Hematopoietic multipotent progenitor cell (in vitro differentiated cells): Measurements from ENCODE around the gene DDX42. TPM values are rescaled to one million over a fixed set of nuclear protein-coding genes. Genes with fewer than 3 reads are reported as not detected.

Experiments
- DNase-seq, 3 donors: peaks; one replicate each; pipeline ENCODE4 v3.0.0-alpha.2; 2011 to 2015; ENCODE audit warnings: low read depth in 2 of 3, low spot score in 2 of 3
- total RNA-seq: library from RNA; depleted of rRNA; stranded (reverse); fragments of >200 nt; gene quantifications from one replicate; pipeline ENCODE4 v1.2.3, GENCODE V29; 2012

The DDX42 gene
- total RNA-seq, 1 donor, result 38.0 TPM

DNA sequence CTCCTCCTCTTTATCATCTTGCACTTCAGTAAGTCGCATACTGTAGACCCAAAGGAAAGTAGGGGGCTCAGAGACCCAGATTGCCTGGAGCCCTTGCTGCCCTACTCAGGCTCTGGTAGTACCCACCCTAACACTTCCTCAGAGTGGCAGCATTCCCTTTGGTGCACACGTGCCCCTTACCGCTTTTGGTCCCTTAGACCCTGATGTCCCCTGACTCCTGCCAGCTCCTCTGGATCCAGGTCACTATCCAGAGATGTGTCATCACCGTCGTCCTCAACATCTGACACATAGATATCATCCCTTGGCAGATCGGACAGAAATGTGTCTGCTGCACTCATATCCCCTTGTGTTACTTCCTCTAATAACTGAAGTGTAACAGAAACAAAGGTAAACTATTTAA, 47.8 kb downstream of the DDX42 start:
- DNase-seq, result no peak

- DNase-seq, result no peak
These were observed 48.6 kb downstream of the DDX42 start for GRCh38 chr17:63822537-63822936.

DNA sequence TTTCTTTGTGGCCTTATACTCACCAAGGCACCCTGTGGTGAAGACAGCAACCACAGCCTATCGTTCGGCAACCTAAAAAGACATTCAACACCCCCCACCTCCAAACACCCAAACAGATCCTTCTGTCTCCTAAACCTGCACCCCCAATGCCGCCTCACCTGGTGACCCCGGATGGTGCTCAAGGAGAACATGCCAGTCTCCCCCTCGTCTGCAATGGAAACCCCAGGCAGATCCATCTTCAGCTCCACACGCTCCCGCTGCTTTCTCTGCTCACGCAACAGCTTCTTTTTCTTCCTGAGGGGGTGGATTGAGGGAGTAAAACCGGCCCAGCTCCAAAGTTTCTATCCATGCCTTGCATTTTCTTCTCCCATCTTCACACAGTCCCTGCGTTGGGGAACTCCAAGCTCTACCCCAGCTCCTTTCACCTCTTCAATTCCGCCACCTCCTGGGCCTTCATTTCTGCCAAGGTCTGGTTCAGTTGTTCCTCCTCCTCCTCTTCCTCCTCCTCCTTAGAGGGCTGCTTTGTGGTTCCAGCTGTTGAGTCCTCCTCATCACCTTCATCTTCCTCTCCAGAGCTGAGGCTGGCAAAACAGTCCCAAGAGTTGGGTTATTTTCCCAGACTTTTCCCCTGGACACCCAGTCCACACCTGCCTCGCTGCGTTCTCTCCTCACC, 49.8 kb downstream of the DDX42 start:
- DNase-seq, result no peak

- no peak for DNase-seq
These were observed 50.4 kb downstream of the DDX42 start for GRCh38 chr17:63824362-63824761.

GRCh38 chr17:63826468-63827001, 52.6 kb downstream of the DDX42 start:
- DNase-seq, result no peak

GRCh38 chr17:63827002-63827800, 53.2 kb downstream of the DDX42 start, which contains the start of the genes FTSJ3 and PSMC5:
Gene FTSJ3, minus strand, starts transcription at chr17:63827663. Its CDS starts 761 bp downstream, at chr17:63826902.
Gene PSMC5, plus strand, starts transcription at chr17:63827431. Its CDS starts 60 bp downstream, at chr17:63827491.
- DNase-seq, result peak; percentile 91 to 98 (median 97)

- no peak for DNase-seq
These were observed 53.8 kb downstream of the DDX42 start for GRCh38 chr17:63827801-63828221.

DNA sequence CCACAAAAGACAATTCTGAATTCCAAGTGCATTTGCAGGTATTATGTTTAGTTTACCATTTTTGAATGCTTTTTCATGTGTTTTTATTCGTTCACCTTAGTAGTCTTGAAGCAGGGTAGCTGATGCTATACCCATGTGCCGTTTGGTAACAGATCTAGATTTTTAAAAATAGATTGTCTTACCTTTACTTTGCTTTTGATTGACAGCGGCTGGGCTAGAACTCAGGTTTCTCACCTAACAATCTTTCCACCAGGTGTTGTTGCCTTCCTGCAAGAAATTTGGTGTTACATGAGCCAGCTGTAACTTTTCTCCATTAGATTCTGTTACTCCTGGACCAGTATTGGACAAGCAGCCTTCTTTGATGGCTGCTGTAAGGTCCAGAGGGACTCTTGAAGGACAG, 55.0 kb downstream of the DDX42 start:
- no peak for DNase-seq

GRCh38 chr17:63830278-63830677, 56.3 kb downstream of the DDX42 start:
- no peak for DNase-seq

DNA sequence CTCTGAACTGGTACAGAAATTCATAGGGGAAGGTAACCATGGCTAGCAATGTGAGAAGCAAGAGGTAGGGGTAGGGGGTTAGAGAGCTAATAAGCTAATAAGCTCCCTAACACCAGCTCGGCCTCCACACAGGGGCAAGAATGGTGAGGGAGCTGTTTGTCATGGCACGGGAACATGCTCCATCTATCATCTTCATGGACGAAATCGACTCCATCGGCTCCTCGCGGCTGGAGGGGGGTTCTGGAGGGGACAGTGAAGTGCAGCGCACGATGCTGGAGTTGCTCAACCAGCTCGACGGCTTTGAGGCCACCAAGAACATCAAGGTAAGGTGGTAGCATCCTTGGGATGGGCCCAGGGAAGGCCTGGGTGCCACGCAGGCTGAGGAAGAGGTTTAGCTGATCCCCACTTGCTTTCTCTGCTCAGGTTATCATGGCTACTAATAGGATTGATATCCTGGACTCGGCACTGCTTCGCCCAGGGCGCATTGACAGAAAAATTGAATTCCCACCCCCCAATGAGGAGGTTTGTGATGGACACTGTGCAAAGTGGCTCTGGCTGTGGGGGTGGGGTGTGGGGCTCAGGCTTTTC, 57.0 kb downstream of the DDX42 start:
- DNase-seq, result no peak

- no peak for DNase-seq
These were observed 57.5 kb downstream of the DDX42 start for GRCh38 chr17:63831505-63831904.

GRCh38 chr17:63832014-63832413, 58.0 kb downstream of the DDX42 start:
- no peak for DNase-seq

- no peak for DNase-seq
These were observed 58.5 kb downstream of the DDX42 start for GRCh38 chr17:63832455-63832854.

DNA sequence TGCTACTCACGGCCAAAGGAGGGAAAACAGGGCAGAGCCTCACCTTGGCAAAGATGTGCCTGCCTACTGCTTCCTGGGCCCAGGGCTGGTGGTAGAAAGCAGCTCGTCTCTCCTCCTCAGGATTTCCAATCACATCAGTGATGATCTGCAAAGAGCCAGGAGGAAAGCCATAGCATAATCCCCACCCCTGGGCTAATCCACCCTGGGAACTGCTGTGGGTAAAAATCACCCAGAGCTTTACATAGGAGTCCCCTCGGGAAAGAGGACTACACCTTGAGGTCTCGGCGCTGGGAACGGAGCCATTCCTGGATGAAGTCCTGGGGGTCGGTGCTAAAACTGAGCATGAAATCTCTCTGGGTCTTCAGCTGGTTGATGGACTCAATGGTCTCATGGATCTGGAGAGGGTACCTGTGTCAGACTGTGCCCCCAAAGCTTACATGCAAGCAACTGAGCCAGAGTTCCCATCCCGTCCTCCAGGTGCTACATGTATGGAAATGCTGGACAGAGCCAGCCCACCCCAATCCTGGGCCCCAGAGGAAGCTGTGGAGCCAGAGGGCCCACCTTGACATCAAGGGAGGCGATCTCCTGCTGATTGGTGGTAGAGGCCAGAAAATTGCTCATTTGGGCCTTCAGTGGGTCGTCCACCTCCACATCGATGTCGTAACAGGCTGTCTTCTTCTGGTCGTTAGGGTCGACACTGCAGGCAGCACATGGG, 59.2 kb downstream of the DDX42 start:
- no peak for DNase-seq

DNA sequence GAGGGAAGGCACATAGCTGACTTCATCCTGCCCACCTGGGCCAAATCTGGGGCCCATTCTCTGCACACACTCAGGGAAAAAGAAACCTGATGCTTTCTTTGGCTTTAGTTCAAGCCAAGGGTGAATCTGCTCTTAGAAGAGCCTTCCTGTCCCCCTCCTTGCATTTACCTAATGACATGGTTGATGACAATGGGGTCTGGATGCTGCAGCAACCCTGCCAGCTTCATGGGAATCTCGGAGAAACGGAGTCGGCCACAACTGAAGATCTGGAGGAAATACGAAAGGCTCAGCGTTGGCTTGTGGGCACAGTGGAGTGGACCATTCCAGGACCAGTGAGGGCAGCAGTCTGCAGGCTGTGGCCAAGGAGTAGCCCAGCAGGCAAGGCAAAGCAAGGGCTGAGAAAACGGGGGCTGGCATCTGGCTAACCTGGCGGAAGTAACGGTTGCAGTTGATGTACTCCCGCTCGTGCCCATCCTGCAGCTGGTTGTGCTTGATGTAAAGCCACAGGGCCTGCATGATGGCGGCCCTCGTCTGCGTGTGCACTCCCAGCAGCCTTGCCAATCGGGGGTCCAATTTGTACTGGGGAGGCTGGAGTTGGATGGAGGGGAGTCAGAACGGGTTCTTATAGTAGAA, 59.9 kb downstream of the DDX42 start:
- DNase-seq, result no peak

- peak in 2 of 3 donors; percentile 74 to 84 for DNase-seq
These were observed 60.6 kb downstream of the DDX42 start for GRCh38 chr17:63834431-63835166.

DNA sequence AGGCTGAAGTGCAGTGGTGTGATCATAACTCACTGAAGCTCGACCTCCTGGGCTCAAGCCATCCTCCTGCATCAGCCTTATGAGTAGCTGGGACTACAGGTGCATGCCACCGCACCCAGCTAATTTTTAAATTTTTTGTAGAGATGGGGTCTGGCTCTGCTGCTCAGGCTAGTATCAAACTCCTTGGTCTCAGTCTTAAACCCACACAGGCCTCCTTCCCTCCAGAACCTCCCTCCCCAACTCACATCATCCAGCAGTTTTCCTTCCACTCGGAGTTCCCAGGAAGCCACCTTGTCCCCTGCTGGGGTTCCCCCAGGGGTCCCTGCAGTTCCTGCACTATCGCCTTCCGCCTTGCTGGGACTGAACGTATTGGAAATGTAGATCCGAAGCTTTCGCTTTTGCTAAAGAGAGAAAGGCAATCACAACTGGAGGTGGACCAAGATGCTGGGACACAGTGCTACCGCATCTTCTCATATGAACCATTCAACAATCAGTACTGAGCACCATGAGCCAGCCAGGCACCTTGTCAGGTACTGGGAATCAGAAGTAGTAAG, 61.3 kb downstream of the DDX42 start:
- no peak for DNase-seq

- DNase-seq, result no peak
These were observed 62.8 kb downstream of the DDX42 start for GRCh38 chr17:63836811-63837210.

DNA sequence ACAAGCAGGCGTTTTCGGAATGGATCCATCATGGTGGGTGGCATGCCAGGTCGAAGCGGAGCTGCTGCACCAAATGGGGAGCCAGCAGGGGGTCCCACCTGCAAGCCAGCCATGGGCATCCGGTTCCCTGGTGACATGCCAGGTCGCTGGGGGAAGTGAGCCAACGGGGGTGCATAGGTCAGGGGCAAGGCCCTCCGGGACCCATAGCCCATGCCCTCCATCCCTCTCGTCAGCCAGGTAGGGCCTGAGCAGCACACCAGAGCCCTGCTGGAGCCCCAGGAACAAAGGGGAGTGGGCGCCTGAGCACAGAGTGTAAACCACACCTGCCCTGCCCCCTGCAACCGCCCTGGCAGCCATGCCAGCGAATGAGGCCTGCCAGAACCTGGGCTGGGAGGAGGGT, 63.5 kb downstream of the DDX42 start:
- DNase-seq, result no peak
